Naive B cell (primary cell): ENCODE results near the gene STRADB. TPM values are rescaled to one million over a fixed set of nuclear protein-coding genes. Genes with fewer than 3 reads are reported as not detected.

ENCODE experiments used
- ATAC-seq, 2 donors: fragments of 150-1000 bp; cut with Tn5 transposase; 2 replicates each; pipeline ENCODE4 v1.10.0; 2021; ENCODE audit warnings: low read depth in 2 of 2, mild to moderate bottlenecking in 2 of 2, moderate library complexity in 2 of 2
- DNase-seq: peaks from one replicate; pipeline ENCODE4 v3.0.0; 2022
- H3K27ac Mint-ChIP-seq, 6 donors: one replicate each; pipeline ENCODE4 v1.8.0; 2020 to 2022; ENCODE audit warnings: mild to moderate bottlenecking in 6 of 6, mixed read lengths in 6 of 6, moderate library complexity in 5 of 6, inconsistent platforms in 2 of 6
- H3K27me3 Mint-ChIP-seq, 3 donors: one replicate each; pipeline ENCODE4 v1.8.0; 2021 to 2022; ENCODE audit warnings: mixed read lengths in 3 of 3, mild to moderate bottlenecking in 1 of 3
- H3K36me3 Mint-ChIP-seq, 2 donors: one replicate each; pipeline ENCODE4 v1.8.0; 2020 to 2022; ENCODE audit warnings: mixed read lengths in 2 of 2, inconsistent platforms in 1 of 2, mild to moderate bottlenecking in 1 of 2
- H3K4me1 Mint-ChIP-seq, 3 donors: one replicate each; pipeline ENCODE4 v1.8.0; 2020 to 2022; ENCODE audit warnings: mixed read lengths in 3 of 3, inconsistent platforms in 1 of 3, mild to moderate bottlenecking in 1 of 3, moderate library complexity in 1 of 3
- H3K4me3 Mint-ChIP-seq, 8 donors: one replicate each; pipeline ENCODE4 v1.8.0; 2020 to 2022; ENCODE audit warnings: mild to moderate bottlenecking in 8 of 8, mixed read lengths in 8 of 8, moderate library complexity in 8 of 8, inconsistent platforms in 2 of 8
- H3K9me3 Mint-ChIP-seq, 7 donors: one replicate each; pipeline ENCODE4 v1.8.0; 2020 to 2022; ENCODE audit warnings: mixed read lengths in 7 of 7, mild to moderate bottlenecking in 5 of 7, inconsistent platforms in 2 of 7, moderate library complexity in 1 of 7
- polyA plus RNA-seq, 6 donors: library from polyadenylated mRNA; unstranded; fragments of 300-500 nt; fragmentation: Illumina TruSeq; gene quantifications; one replicate each; pipeline ENCODE4 v1.2.3, GENCODE V29; 2021; ENCODE audit warnings: low read depth in 6 of 6

Gene STRADB
- polyA plus RNA-seq, result 100 to 1,000 TPM in 4 of 6 donors, 10 to 100 TPM in 2; 84.8 to 200 (median 124) TPM

GRCh38 chr2:201451292-201452057 is at the start of gene STRADB, which contains the start of gene TRAK2:
Gene STRADB, plus strand, starts transcription at chr2:201451740. Its CDS starts 3,101 bp downstream, at chr2:201454841.
Gene TRAK2, minus strand, starts transcription at chr2:201451458. Its CDS starts 30,951 bp downstream, at chr2:201420507.
- DNase-seq (peak; percentile 95), ATAC-seq (peak; percentile 87)
- Mint-ChIP-seq H3K4me1 (peaks cover 37 to 56% (median 47%) of the 10 kb centered on the region in 3 donors), H3K27ac (peak within 1 kb of the TSS; percentile 93 to 98 (median 96)), H3K36me3 (peaks cover 0 to 23% of the 10 kb centered on the region in 2 donors), H3K4me3 (peak within 1 kb of the TSS; percentile 97 to 100 (median 98)), H3K9me3 (no peaks in the 10 kb centered on the region), H3K27me3 (no peaks in the 10 kb centered on the region)

DNA sequence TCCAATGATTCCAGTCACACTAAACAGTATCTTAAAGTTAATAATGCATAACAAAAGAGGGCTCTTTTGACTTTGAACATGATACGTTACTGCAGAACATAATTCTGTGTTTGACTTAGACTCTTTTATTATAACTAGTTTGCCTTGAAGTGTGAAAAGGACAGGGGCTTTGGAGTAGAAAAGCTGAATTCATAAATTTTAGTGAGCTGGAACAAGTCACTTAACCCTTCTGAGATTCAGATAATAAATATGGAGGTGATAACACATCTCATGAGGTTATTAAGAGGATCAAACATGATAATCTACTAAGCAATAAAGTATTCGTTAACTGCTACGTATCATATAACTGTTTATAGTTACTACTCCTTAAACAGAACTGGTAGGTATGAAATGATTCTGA is 49.7 kb upstream of the STRADB start:
- Mint-ChIP-seq H3K4me3 (no peak overlapping the region), H3K36me3 (peaks cover 11 to 19% of the 10 kb centered on the region in 2 donors), H3K27ac (no peak overlapping the region), H3K27me3 (no peaks in the 10 kb centered on the region), H3K9me3 (no peaks in the 10 kb centered on the region), H3K4me1 (peaks cover 10 to 19% (median 16%) of the 10 kb centered on the region in 3 donors)
- ATAC-seq, result no peak
- DNase-seq, result no peak

DNA sequence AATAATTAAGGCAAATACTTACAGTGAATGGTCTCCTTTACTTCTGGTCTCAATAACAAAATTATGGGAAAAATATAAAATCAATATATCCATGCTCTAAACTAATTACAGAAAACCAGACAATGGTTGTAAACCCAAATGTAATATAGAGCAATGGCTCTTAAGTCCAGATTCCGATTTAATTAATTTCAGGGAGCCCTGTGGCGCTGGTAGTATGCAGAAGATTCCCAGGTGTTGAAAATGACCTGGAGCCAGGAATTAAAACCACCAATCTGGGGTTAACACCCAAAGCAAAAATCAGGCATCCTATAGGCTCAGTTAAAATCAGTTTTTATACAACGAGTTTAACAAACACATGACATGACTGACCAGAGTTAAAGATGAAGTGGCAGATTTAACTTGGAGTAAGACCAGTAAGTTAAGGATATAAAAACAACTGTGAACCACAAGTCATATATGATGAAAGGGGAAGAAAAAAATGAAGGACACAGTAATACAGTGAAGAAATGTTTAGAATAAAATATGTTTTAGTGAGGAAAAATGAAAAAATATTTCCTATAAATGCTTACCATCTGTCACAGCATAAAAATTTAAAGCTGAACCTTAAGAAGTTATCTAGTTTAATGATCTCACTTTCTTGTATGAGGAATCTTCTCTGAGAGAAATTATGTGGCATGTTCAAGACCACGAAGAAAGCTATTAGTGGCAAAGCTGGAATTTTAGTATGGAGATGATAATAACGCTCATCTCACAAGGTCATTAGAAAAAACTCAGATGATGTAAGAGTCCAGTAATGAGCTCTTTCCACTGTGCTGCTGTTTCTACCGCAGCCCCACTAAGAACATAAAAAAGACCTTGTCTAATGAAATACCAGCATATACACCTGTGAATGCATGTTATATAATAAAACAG is 48.6 kb upstream of the STRADB start:
- ATAC-seq (no peak), DNase-seq (no peak)
- Mint-ChIP-seq H3K4me1 (peaks cover 16 to 22% (median 17%) of the 10 kb centered on the region in 3 donors), H3K9me3 (no peaks in the 10 kb centered on the region), H3K27ac (no peak overlapping the region), H3K27me3 (no peaks in the 10 kb centered on the region), H3K36me3 (peaks cover 11 to 25% of the 10 kb centered on the region in 2 donors), H3K4me3 (no peak overlapping the region)

DNA sequence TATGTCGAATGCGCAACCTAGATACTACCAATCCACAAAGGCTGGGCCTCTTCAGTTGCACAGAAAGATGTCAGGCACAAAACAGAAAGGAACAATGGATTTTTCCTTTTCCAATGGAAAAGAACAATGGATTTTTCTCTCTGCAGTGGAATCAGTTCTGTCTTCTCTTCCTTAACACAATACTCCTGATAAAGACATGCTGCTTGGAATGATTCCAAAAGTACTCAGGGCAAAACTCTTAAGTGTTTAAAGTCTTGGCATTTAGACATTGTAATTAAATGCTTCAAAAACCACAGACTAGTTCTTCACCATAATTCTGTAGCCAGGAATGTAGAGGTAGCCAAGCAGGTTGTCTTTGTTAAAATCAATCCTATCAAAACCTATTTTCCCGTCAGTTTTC is 47.7 kb upstream of the STRADB start:
- Mint-ChIP-seq H3K9me3 (no peaks in the 10 kb centered on the region), H3K27me3 (no peaks in the 10 kb centered on the region), H3K4me1 (peaks cover 17 to 26% (median 19%) of the 10 kb centered on the region in 3 donors)

DNA sequence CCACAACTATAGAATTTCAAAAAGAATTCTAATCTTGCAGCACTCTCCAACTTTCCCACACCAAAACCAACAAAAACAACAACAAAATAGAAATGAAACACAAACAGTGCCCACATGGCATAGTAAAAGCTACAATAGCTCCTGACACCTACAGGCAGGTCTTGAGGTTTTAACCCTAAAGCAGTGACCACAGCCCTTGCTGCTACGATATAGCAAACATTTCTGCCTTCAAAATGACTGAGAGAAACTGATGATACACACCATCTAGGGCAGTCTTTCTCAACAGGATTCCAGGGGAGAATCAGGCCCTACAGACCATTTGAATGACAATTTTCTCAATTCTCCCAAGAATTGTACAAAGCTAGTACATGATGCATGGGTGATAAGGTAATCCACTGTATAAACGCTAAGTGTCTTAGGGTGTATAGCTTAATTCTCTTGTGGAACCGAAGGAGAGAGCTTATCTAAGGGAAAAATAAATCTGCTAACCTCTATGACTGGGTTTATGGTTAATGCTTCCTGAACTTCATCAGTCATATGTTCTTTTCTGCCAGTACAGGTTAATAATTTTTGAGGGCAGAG is 46.8 kb upstream of the STRADB start:
- Mint-ChIP-seq H3K4me3 (peak overlapping the region in 2 of 8 donors; percentile 7 to 16), H3K27ac (peak overlapping the region in 1 of 6 donors; percentile 29), H3K9me3 (no peaks in the 10 kb centered on the region), H3K27me3 (no peaks in the 10 kb centered on the region), H3K36me3 (peaks cover 3 to 17% of the 10 kb centered on the region in 2 donors), H3K4me1 (peaks cover 22 to 26% (median 22%) of the 10 kb centered on the region in 3 donors)
- ATAC-seq, result no peak
- DNase-seq, result no peak

More for the DNA sequence above, 47.7 kb upstream of the STRADB start:
- Mint-ChIP-seq H3K36me3 (peaks cover 11 to 25% of the 10 kb centered on the region in 2 donors), H3K4me3 (no peak overlapping the region), H3K27ac (peak overlapping the region in 2 of 6 donors; percentile 48 to 57)
- no peak for ATAC-seq
- DNase-seq, result no peak

DNA sequence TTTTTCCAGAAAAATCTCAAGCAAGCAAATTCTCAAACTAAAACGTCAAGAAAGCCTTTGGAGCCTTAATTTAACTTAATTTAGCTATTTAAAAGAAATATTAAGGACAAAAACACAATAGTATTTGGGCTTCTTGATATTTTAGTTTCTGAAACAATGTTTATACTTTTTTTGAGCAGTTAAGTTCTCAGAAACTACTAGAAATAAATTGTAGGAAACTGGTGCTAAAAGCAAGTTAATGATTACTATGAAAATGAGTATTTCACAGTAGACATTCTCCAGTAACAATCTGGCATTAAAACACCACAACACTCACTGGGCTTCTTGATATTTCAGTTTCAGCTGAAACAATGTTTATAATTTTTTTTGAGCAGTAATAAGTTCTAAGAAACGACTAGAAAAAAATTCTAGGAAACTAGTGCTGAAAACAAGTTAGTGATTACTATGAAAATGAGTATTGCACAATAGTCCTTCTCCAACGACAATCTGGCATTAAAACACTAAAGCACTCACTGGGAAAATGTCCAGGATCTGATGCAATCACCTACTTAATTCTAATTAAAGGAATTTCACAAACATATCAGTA is 45.4 kb upstream of the STRADB start:
- Mint-ChIP-seq H3K27ac (peak overlapping the region in 2 of 6 donors; percentile 65 to 81), H3K4me3 (no peak overlapping the region), H3K36me3 (peaks cover 4 to 24% of the 10 kb centered on the region in 2 donors), H3K9me3 (peaks cover 0 to 1% (median 0%) of the 10 kb centered on the region in 7 donors), H3K27me3 (no peaks in the 10 kb centered on the region), H3K4me1 (peaks cover 31 to 40% (median 33%) of the 10 kb centered on the region in 3 donors)
- DNase-seq (no peak), ATAC-seq (no peak)

DNA sequence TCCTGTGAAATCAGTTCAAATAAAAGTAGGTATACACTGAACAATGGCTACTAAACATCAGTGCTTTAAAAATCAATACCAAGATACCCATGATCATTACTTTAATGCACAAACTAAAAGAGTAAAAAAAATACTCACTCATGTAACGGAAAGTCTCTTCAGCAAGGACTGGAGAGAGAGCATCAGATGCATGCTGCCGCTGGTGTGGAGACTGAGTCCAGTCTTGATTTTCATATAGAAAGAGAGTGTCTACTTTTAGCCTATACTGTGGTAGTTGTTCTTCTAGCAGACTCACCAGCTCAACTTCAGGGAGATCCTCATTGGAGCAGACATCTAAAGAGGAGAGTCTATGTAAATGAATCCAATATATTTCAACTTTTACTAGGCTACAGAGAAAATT is 44.3 kb upstream of the STRADB start:
- DNase-seq, result no peak
- Mint-ChIP-seq H3K27ac (peak overlapping the region in 4 of 6 donors; percentile 12 to 69 (median 30)), H3K4me1 (peaks cover 33 to 51% (median 42%) of the 10 kb centered on the region in 3 donors), H3K4me3 (no peak overlapping the region), H3K27me3 (no peaks in the 10 kb centered on the region), H3K36me3 (peaks cover 12 to 31% of the 10 kb centered on the region in 2 donors), H3K9me3 (peaks cover 0 to 1% (median 0%) of the 10 kb centered on the region in 7 donors)
- ATAC-seq, result no peak

DNA sequence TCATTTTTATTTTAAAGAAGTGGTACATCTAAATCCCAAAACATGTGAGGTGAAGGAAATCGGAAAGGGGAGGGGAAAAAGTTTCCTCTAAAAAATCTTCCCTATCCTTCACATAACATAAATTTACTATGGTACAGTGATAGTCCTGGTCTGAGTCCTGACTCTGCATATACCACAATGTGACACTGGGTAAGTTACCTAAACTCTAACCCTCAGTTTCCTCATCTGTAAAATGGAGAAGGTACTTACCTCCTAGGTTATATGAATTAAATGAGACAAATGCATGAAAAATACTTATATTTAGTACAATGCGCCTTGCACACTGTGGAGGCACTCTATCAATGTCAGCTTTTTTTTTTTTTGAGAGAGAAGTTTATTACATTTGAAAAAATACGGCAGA is 42.6 kb upstream of the STRADB start:
- no peak for ATAC-seq
- Mint-ChIP-seq H3K4me1 (peaks cover 32 to 50% (median 39%) of the 10 kb centered on the region in 3 donors), H3K4me3 (no peak overlapping the region), H3K36me3 (peaks cover 12 to 31% of the 10 kb centered on the region in 2 donors), H3K27me3 (no peaks in the 10 kb centered on the region), H3K9me3 (peaks cover 0 to 1% (median 0%) of the 10 kb centered on the region in 7 donors), H3K27ac (peak overlapping the region in 2 of 6 donors; percentile 32 to 60)
- DNase-seq, result no peak

DNA sequence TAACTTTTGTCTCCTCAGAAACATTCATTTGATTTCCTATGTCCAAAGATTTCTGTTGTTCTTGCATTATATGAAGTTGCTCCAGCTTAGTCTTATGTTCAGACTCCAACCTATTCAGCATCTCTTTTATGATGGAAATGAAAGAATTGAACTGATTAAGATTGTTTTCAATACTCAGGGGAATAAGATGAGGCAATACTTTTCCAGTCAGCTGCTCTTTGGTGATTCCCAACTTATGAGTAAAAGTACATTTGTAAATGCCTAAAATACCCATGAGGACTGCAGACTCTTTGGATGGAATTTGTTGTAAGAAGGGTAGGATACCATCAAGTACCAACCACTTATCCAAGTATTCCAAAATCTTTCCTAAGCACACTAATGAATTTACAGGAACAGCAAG is 40.1 kb upstream of the STRADB start:
- ATAC-seq (no peak), DNase-seq (no peak)
- H3K36me3 Mint-ChIP-seq, result peaks cover 12 to 21% of the 10 kb centered on the region in 2 donors
- no peaks in the 10 kb centered on the region for H3K27me3 Mint-ChIP-seq
- H3K4me3 Mint-ChIP-seq, result peak overlapping the region in 4 of 8 donors; percentile 12 to 50 (median 47)
- peaks cover 21 to 38% (median 33%) of the 10 kb centered on the region in 3 donors for H3K4me1 Mint-ChIP-seq
- peak overlapping the region in 4 of 6 donors; percentile 74 to 93 (median 89) for H3K27ac Mint-ChIP-seq
- H3K9me3 Mint-ChIP-seq, result peaks cover 0 to 1% (median 0%) of the 10 kb centered on the region in 7 donors

- Mint-ChIP-seq H3K4me3 (peak overlapping the region in 2 of 8 donors; percentile 12 to 79), H3K27me3 (no peaks in the 10 kb centered on the region)
- ATAC-seq, result peak in 1 of 2 donors; percentile 38
Observed at GRCh38 chr2:201413143-201413542, 38.4 kb upstream of the STRADB start.

GRCh38 chr2:201413552-201413951 is 38.0 kb upstream of the STRADB start:
- ATAC-seq, result peak; percentile 27 to 57
- Mint-ChIP-seq H3K27me3 (no peaks in the 10 kb centered on the region), H3K36me3 (peaks cover 12 to 15% of the 10 kb centered on the region in 2 donors)

More at GRCh38 chr2:201413143-201413542, 38.4 kb upstream of the STRADB start:
- Mint-ChIP-seq H3K4me1 (peaks cover 25 to 36% (median 26%) of the 10 kb centered on the region in 3 donors), H3K9me3 (peaks cover 0 to 1% (median 0%) of the 10 kb centered on the region in 7 donors), H3K36me3 (peaks cover 12 to 15% of the 10 kb centered on the region in 2 donors), H3K27ac (peak overlapping the region in 1 of 6 donors; percentile 78)
- no peak for DNase-seq

More at GRCh38 chr2:201413552-201413951, 38.0 kb upstream of the STRADB start:
- H3K27ac Mint-ChIP-seq, result peak overlapping the region in 1 of 6 donors; percentile 78
- peak overlapping the region in 1 of 8 donors; percentile 79 for H3K4me3 Mint-ChIP-seq
- DNase-seq, result no peak
- H3K4me1 Mint-ChIP-seq, result peaks cover 27 to 39% (median 31%) of the 10 kb centered on the region in 3 donors
- H3K9me3 Mint-ChIP-seq, result peaks cover 0 to 1% (median 0%) of the 10 kb centered on the region in 7 donors
